Keratinocyte (primary cell): ENCODE measurements around the gene HOXC5. TPM values are rescaled to one million over a fixed set of nuclear protein-coding genes. Genes with fewer than 3 reads are reported as not detected.

Source experiments
- DNase-seq: peaks from one replicate; pipeline ENCODE4 v3.0.0-alpha.2; 2011; ENCODE audit warnings: low read depth, missing footprints, low spot score
- FAIRE-seq: peaks from 2 replicates; lab custom pipeline; 2011; peaks lifted over from hg19 to GRCh38; lab: Jason Lieb, UNC
- H2AFZ ChIP-seq: 2 replicates; pipeline ENCODE4 v1.6.0; 2012; ENCODE audit warnings: low read length, control low read depth, inconsistent platforms; ENCODE audit not compliant: control insufficient read depth
- H3K27ac ChIP-seq: 2 replicates; pipeline ENCODE4 v1.5.1; 2011; ENCODE audit warnings: low read length; ENCODE audit not compliant: control insufficient read depth, insufficient read depth
- H3K27me3 ChIP-seq: 3 replicates; pipeline ENCODE4 v1.6.0; 2011; ENCODE audit warnings: low read length; ENCODE audit not compliant: control insufficient read depth, insufficient read depth; ENCODE audit errors: extremely low read depth
- H3K36me3 ChIP-seq, 2 experiments: 2 replicates in 1 of 2; 3 replicates in 1 of 2; pipeline ENCODE4 v1.5.1; 2011; ENCODE audit warnings: low read length in 2 of 2, mild to moderate bottlenecking in 1 of 2; ENCODE audit not compliant: control insufficient read depth in 2 of 2, insufficient read depth in 2 of 2; ENCODE audit errors: extremely low read depth in 1 of 2
- H3K4me1 ChIP-seq: 3 replicates; pipeline ENCODE4 v1.5.1; 2011; ENCODE audit warnings: low read length; ENCODE audit not compliant: control insufficient read depth, insufficient read depth; ENCODE audit errors: extremely low read depth
- H3K4me2 ChIP-seq: 3 replicates; pipeline ENCODE4 v1.6.0; 2011; ENCODE audit warnings: low read depth, low read length; ENCODE audit not compliant: control insufficient read depth, insufficient read depth; ENCODE audit errors: extremely low read depth
- H3K4me3 ChIP-seq, 3 experiments: fragments of 200-600 bp in 1 of 3; sonication (generic) in 1 of 3; 2 replicates in 2 of 3; 3 replicates in 1 of 3; pipeline ENCODE4 v1.5.1; 2011 to 2016; ENCODE audit warnings: low read length in 3 of 3, mild to moderate bottlenecking in 3 of 3, control low read depth in 2 of 3, inconsistent platforms in 1 of 3, low read depth in 1 of 3, mixed read lengths in 1 of 3, mixed run types in 1 of 3, moderate library complexity in 1 of 3; ENCODE audit not compliant: control insufficient read depth in 2 of 3, insufficient read depth in 2 of 3; ENCODE audit errors: extremely low read depth in 1 of 3
- H3K79me2 ChIP-seq: 2 replicates; pipeline ENCODE4 v1.6.0; 2012; ENCODE audit warnings: low read length; ENCODE audit not compliant: control insufficient read depth, insufficient read depth
- H3K9ac ChIP-seq: 3 replicates; pipeline ENCODE4 v1.6.0; 2011; ENCODE audit warnings: low read length; ENCODE audit not compliant: control insufficient read depth, insufficient read depth; ENCODE audit errors: extremely low read depth
- H3K9me1 ChIP-seq: 3 replicates; pipeline ENCODE4 v1.6.0; 2011; ENCODE audit warnings: low read length; ENCODE audit not compliant: control insufficient read depth, insufficient read depth; ENCODE audit errors: extremely low read depth
- H3K9me3 ChIP-seq: 2 replicates; pipeline ENCODE4 v1.5.1; 2012; ENCODE audit warnings: low read depth, low read length; ENCODE audit not compliant: control insufficient read depth
- H4K20me1 ChIP-seq: 3 replicates; pipeline ENCODE4 v1.6.0; 2011; ENCODE audit warnings: low read length; ENCODE audit not compliant: control insufficient read depth, insufficient read depth; ENCODE audit errors: extremely low read depth
- EZH2 ChIP-seq: IDR thresholded peaks from one replicate; pipeline ENCODE4 v1.6.1; 2012; ENCODE audit warnings: inconsistent platforms, mild to moderate bottlenecking, low read length, moderate library complexity
- dilution Hi-C: fragments of 300-500 bp; cut with MboI; formaldehyde crosslinking; loops from one replicate; pipeline ENCODE4 v1.7.0; 2020; ENCODE audit warnings: low sequenced_read_pairs; ENCODE audit not compliant: extremely low pct_ligation_motif_present
- polyA plus RNA-seq, 5 experiments: library from polyadenylated mRNA; depleted of rRNA in 3 of 5; stranded (reverse) in 3 of 5; stranded (forward) in 1 of 5; unstranded in 1 of 5; fragments of >200 nt; gene quantifications; 1 replicate in 1 of 5; 2 replicates in 3 of 5; 3 replicates in 1 of 5; pipeline versions ENCODE4 v1.2.1 to v1.2.3, GENCODE V29; 2011 to 2012; ENCODE audit warnings: missing spikeins in 2 of 5, low read depth in 1 of 5, low replicate concordance in 1 of 5
- TF ChIP-seq, protein P1 (sequence below), 3 experiments: IDR thresholded peaks in 1 of 3; conservative IDR thresholded peaks in 1 of 3; optimal IDR thresholded peaks in 1 of 3; 2 replicates in 2 of 3; 3 replicates in 1 of 3; pipeline versions ENCODE3 to v1.5.1; 2011; ENCODE audit warnings: low read length in 3 of 3, mild to moderate bottlenecking in 3 of 3, moderate library complexity in 2 of 3, control low read depth in 1 of 3, inconsistent platforms in 1 of 3; ENCODE audit not compliant: insufficient read depth in 2 of 3; ENCODE audit errors: extremely low read depth in 1 of 3

The HOXC5 gene
- polyA plus RNA-seq, 1 donor (not counting 4 experiments of a cell fraction or from before 2014, with no cell fraction given), result 0.18 TPM

DNA sequence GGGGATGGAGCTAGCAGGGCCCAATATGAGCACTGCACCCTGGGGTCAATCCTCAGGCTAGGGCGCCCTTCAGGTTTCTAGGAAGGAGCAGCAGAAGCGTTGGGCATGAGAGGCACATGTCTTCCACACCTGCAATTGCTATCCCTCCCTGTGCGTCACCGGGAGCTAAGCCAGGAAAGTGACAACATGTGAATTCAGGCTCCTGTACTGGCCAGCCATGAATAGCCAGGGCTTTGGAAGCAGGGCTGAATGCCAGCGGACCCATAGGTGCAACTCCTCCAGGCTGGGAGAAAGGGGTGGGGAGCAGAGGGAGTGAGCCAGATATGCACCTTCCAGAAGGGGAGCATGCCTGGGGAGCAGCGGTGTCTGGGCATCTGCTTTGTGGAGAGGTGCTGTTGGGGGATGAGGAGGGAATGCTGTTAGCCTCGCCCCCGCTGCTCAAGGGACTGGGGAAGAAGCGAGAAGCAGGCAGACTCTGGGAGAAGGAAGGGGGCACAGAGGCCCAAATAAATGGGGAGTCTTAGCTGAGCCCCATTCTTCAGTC, 6.1 kb downstream of the HOXC5 start:
- no peak overlapping the region for H3K4me3 ChIP-seq
- no peaks in the 10 kb centered on the region for H3K36me3 ChIP-seq
- H2AFZ ChIP-seq, result no peak overlapping the region
- DNase-seq (no peak), FAIRE-seq (peak; percentile 57)
- no peaks in the 10 kb centered on the region for H4K20me1 ChIP-seq
- H3K4me1 ChIP-seq, result peaks cover 35% of the 10 kb centered on the region
- no peaks in the 10 kb centered on the region for H3K79me2 ChIP-seq
- no peak overlapping the region for H3K9ac ChIP-seq
- H3K27me3 ChIP-seq, result peaks cover 3% of the 10 kb centered on the region
- no peak overlapping the region for H3K27ac ChIP-seq
- H3K9me1 ChIP-seq, result no peaks in the 10 kb centered on the region
- dilution Hi-C loops, result no loop called here
- no peak overlapping the region for H3K4me2 ChIP-seq
- TF ChIP-seq, protein P1, sequence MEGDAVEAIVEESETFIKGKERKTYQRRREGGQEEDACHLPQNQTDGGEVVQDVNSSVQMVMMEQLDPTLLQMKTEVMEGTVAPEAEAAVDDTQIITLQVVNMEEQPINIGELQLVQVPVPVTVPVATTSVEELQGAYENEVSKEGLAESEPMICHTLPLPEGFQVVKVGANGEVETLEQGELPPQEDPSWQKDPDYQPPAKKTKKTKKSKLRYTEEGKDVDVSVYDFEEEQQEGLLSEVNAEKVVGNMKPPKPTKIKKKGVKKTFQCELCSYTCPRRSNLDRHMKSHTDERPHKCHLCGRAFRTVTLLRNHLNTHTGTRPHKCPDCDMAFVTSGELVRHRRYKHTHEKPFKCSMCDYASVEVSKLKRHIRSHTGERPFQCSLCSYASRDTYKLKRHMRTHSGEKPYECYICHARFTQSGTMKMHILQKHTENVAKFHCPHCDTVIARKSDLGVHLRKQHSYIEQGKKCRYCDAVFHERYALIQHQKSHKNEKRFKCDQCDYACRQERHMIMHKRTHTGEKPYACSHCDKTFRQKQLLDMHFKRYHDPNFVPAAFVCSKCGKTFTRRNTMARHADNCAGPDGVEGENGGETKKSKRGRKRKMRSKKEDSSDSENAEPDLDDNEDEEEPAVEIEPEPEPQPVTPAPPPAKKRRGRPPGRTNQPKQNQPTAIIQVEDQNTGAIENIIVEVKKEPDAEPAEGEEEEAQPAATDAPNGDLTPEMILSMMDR (optimal IDR thresholded peaks at IDR 0.05 in 1 of 3, IDR thresholded peaks at IDR 0.05 in 1 of 3, conservative IDR thresholded peaks at IDR 0.05 in 1 of 3; ENCODE audit: extremely low read depth in 1 of 3, insufficient read depth in 2 of 3, low read length in 3 of 3), result no peak
- no peak for TF ChIP-seq EZH2
- no peaks in the 10 kb centered on the region for H3K9me3 ChIP-seq

DNA sequence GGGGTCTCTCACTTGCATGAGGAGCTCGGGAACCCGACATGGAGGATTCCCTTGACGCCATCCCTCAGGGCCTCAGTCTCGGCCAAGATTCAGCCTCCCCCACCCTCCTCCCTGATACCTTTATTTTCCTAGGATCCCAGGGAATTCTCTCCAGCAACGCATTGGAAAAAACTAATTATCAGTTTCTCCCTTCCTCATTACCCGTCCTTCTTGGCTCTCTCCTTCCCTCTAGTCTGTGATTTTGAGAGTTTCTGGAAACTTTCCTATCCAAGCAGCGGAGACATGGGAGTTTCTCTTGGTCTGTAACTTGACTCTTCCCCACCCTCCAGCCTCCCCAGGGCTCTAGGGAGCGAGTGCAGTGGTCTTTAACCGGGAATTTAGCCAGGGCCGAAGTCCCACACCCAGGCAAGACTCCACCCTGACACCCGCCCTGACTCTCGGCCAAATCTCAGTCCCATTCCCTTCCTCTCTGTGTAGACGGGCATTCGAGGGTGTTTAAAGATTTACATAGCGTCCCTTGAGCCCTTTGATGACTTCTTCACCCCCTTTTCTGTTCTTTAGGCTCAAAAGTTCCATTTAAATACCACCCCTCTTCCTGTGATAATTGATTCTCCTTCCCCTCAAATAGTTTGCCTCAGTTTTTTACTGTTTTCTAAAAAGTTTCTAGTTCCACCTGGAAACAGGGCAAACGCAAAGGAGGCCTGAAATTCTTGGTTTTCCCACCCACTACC, 6.7 kb downstream of the HOXC5 start:
- peaks cover 31% of the 10 kb centered on the region for H3K4me1 ChIP-seq
- H2AFZ ChIP-seq, result no peak overlapping the region
- DNase-seq (no peak), FAIRE-seq (no peak)
- H3K9me3 ChIP-seq, result no peaks in the 10 kb centered on the region
- peaks cover 3% of the 10 kb centered on the region for H3K27me3 ChIP-seq
- no peak for TF ChIP-seq EZH2
- TF ChIP-seq, protein P1 (optimal IDR thresholded peaks at IDR 0.05 in 1 of 3, IDR thresholded peaks at IDR 0.05 in 1 of 3, conservative IDR thresholded peaks at IDR 0.05 in 1 of 3; ENCODE audit: extremely low read depth in 1 of 3, insufficient read depth in 2 of 3, low read length in 3 of 3), result no peak
- H3K9ac ChIP-seq, result no peak overlapping the region
- no peaks in the 10 kb centered on the region for H3K36me3 ChIP-seq
- H4K20me1 ChIP-seq, result no peaks in the 10 kb centered on the region
- no peaks in the 10 kb centered on the region for H3K79me2 ChIP-seq
- dilution Hi-C loops, result no loop called here
- H3K4me3 ChIP-seq, result no peak overlapping the region
- H3K4me2 ChIP-seq, result no peak overlapping the region
- no peak overlapping the region for H3K27ac ChIP-seq
- no peaks in the 10 kb centered on the region for H3K9me1 ChIP-seq
